Epidermal melanocyte (primary cell): Measurements from ENCODE around the gene ZNF76.

Source experiments
- DNase-seq: peaks from one replicate; pipeline ENCODE4 v3.0.0; 2011; ENCODE audit warnings: low spot score; ENCODE audit not compliant: insufficient read length

Gene ZNF76

GRCh38 chr6:35265523-35265922 lies 6.0 kb downstream of the ZNF76 start:
- DNase-seq = no peak

GRCh38 chr6:35267446-35267845 lies 7.9 kb downstream of the ZNF76 start:
- DNase-seq = no peak

- no peak for DNase-seq
Observed at GRCh38 chr6:35267897-35268296, 8.4 kb downstream of the ZNF76 start.

GRCh38 chr6:35272005-35272404 lies 12.5 kb downstream of the ZNF76 start:
- DNase-seq = no peak

- no peak for DNase-seq
Observed at GRCh38 chr6:35273822-35274559, 14.5 kb downstream of the ZNF76 start.

GRCh38 chr6:35275744-35276260 lies 16.3 kb downstream of the ZNF76 start:
- no peak for DNase-seq

- no peak for DNase-seq
Observed at GRCh38 chr6:35278708-35279107, 19.2 kb downstream of the ZNF76 start.

GRCh38 chr6:35280903-35281302 lies 21.4 kb downstream of the ZNF76 start:
- no peak for DNase-seq

GRCh38 chr6:35282472-35282871 lies 22.9 kb downstream of the ZNF76 start:
- no peak for DNase-seq

GRCh38 chr6:35283361-35283760 lies 23.8 kb downstream of the ZNF76 start:
- DNase-seq = no peak

GRCh38 chr6:35287671-35288396 lies 28.3 kb downstream of the ZNF76 start:
- DNase-seq = no peak

GRCh38 chr6:35288834-35289233 lies 29.3 kb downstream of the ZNF76 start:
- DNase-seq = no peak

- no peak for DNase-seq
Observed at GRCh38 chr6:35291491-35291890, 32.0 kb downstream of the ZNF76 start.

GRCh38 chr6:35292494-35292893 lies 33.0 kb downstream of the ZNF76 start:
- no peak for DNase-seq

GRCh38 chr6:35293681-35294080 lies 34.1 kb downstream of the ZNF76 start:
- no peak for DNase-seq

GRCh38 chr6:35294308-35294945 lies 34.9 kb downstream of the ZNF76 start:
- no peak for DNase-seq

GRCh38 chr6:35295036-35295435 lies 35.5 kb downstream of the ZNF76 start:
- no peak for DNase-seq

GRCh38 chr6:35295521-35296315 lies 36.2 kb downstream of the ZNF76 start:
- DNase-seq = no peak

GRCh38 chr6:35296931-35297600 lies 37.5 kb downstream of the ZNF76 start:
- no peak for DNase-seq

- DNase-seq = peak; percentile 32
Observed at GRCh38 chr6:35297601-35298481, 38.3 kb downstream of the ZNF76 start, which contains the start of gene DEF6. TSS of gene DEF6 (plus strand) at chr6:35297818. CDS start at chr6:35297857, 39 bp downstream.
